Fibroblast of lung (primary cell): ENCODE data around the gene RBL1.

Experiments used
- EZH2 ChIP-seq: IDR thresholded peaks from 2 replicates; pipeline ENCODE4 v1.5.1; 2012; ENCODE audit warnings: low read length, control low read depth, mild to moderate bottlenecking; ENCODE audit errors: missing control alignments
- TF ChIP-seq, protein P1 (sequence below), 2 donors: IDR thresholded peaks in 1 of 2; conservative IDR thresholded peaks in 1 of 2; 1 replicate in 1 of 2; 2 replicates in 1 of 2; pipeline ENCODE4 v1.5.1; 2011 to 2012; ENCODE audit warnings: low read length in 2 of 2, control low read depth in 1 of 2, inconsistent platforms in 1 of 2, low read depth in 1 of 2, mild to moderate bottlenecking in 1 of 2

DNA sequence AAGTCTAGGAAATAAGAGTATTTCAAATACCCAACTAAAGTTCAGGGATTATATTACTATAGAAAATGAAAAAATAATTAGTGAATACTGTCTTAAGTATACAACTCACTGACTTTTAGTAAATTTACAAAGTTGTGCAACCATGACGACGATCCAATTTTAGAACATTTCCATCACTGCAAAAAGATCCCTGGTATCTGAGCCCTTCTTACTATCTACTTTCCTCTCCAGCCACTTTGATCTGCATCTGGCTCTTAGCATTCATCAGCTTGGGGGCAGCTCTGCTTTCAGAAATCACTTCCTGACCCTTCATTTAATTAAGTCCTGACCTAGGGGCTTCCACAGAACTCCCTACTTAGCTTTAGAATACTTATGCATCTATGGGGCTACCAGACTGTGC, 38.2 kb upstream of the RBL1 start:
- TF ChIP-seq, protein P1, sequence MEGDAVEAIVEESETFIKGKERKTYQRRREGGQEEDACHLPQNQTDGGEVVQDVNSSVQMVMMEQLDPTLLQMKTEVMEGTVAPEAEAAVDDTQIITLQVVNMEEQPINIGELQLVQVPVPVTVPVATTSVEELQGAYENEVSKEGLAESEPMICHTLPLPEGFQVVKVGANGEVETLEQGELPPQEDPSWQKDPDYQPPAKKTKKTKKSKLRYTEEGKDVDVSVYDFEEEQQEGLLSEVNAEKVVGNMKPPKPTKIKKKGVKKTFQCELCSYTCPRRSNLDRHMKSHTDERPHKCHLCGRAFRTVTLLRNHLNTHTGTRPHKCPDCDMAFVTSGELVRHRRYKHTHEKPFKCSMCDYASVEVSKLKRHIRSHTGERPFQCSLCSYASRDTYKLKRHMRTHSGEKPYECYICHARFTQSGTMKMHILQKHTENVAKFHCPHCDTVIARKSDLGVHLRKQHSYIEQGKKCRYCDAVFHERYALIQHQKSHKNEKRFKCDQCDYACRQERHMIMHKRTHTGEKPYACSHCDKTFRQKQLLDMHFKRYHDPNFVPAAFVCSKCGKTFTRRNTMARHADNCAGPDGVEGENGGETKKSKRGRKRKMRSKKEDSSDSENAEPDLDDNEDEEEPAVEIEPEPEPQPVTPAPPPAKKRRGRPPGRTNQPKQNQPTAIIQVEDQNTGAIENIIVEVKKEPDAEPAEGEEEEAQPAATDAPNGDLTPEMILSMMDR (conservative IDR thresholded peaks at IDR 0.05 in 1 of 2, IDR thresholded peaks at IDR 0.05 in 1 of 2; ENCODE audit: low read depth in 1 of 2, low read length in 2 of 2) = no peak
- TF ChIP-seq EZH2 = no peak
